Upper lobe of right lung (tissue), 1 donor: ENCODE data around the gene MRPL2. TPM values are rescaled to one million over a fixed set of nuclear protein-coding genes. Genes with fewer than 3 reads are reported as not detected.

Source experiments
- ATAC-seq: fragments of 200-7000 bp; cut with Tn5 transposase; one replicate; pipeline ENCODE4 v1.9.1; 2020; ENCODE audit warnings: mild to moderate bottlenecking, moderate library complexity
- DNase-seq: peaks from one replicate; pipeline ENCODE4 v3.0.0-alpha.2; 2020
- H3K27ac ChIP-seq: fragments of 200-600 bp; one replicate; pipeline ENCODE4 v1.8.0; 2022
- H3K27me3 ChIP-seq: fragments of 200-600 bp; one replicate; pipeline ENCODE4 v1.8.0; 2022; ENCODE audit warnings: mild to moderate bottlenecking
- H3K36me3 ChIP-seq: fragments of 200-600 bp; one replicate; pipeline ENCODE4 v1.8.0; 2022
- H3K4me1 ChIP-seq: fragments of 200-600 bp; one replicate; pipeline ENCODE4 v1.8.0; 2022
- H3K4me3 ChIP-seq: fragments of 200-600 bp; one replicate; pipeline ENCODE4 v1.8.0; 2022; ENCODE audit warnings: mild to moderate bottlenecking
- H3K9me3 ChIP-seq: fragments of 200-600 bp; one replicate; pipeline ENCODE4 v1.8.0; 2022
- CTCF ChIP-seq: fragments of 200-600 bp; IDR thresholded peaks from one replicate; pipeline ENCODE4 v1.8.0; 2022; ENCODE audit warnings: antibody characterized with exemption
- intact Hi-C: fragments of 100-400 bp; cut with DNase I; formaldehyde crosslinking; loops from one replicate; pipeline ENCODE4 v1.11.0; 2022
- total RNA-seq: library from RNA; stranded (reverse); fragmentation: NEBNext Ultra II Directional; extraction: Animal tissue kit (Norgen Biotek cat#: 25700); gene quantifications from one replicate; pipeline ENCODE4 v1.2.1, GENCODE V29; 2021
- donor health status: DM: no; HTN: yes; CAD: no; lungs with severe emphysema.

The MRPL2 gene
- total RNA-seq, 1 donor from 2014 or later, result 42.4 TPM

- no peaks in the 10 kb centered on the region for H3K9me3 ChIP-seq
- intact Hi-C loops, result no loop called here
- no peak for ATAC-seq
- no peaks in the 10 kb centered on the region for H3K27me3 ChIP-seq
- H3K27ac ChIP-seq, result no peak overlapping the region
- H3K4me3 ChIP-seq, result no peak overlapping the region
- no peak for TF ChIP-seq CTCF
- H3K4me1 ChIP-seq, result peaks cover 40% of the 10 kb centered on the region
- H3K36me3 ChIP-seq, result peaks cover 43% of the 10 kb centered on the region
- no peak for DNase-seq
These were observed 39.1 kb downstream of the MRPL2 start for GRCh38 chr6:43020052-43020705.

- Histone ChIP-seq H3K9me3 (no peaks in the 10 kb centered on the region), H3K27me3 (no peaks in the 10 kb centered on the region), H3K4me3 (no peak overlapping the region), H3K36me3 (peaks cover 32% of the 10 kb centered on the region), H3K27ac (no peak overlapping the region), H3K4me1 (peaks cover 46% of the 10 kb centered on the region)
- intact Hi-C loops, result no loop called here
- no peak for DNase-seq
- no peak for TF ChIP-seq CTCF
- no peak for ATAC-seq
These were observed 40.1 kb downstream of the MRPL2 start for GRCh38 chr6:43019152-43019551.

- Histone ChIP-seq H3K9me3 (no peaks in the 10 kb centered on the region), H3K27ac (no peak overlapping the region), H3K4me3 (no peak overlapping the region), H3K36me3 (peaks cover 35% of the 10 kb centered on the region), H3K4me1 (peaks cover 43% of the 10 kb centered on the region), H3K27me3 (no peaks in the 10 kb centered on the region)
- intact Hi-C loops, result no loop called here
- TF ChIP-seq CTCF, result no peak
- no peak for ATAC-seq
- no peak for DNase-seq
These were observed 42.3 kb downstream of the MRPL2 start for GRCh38 chr6:43016943-43017334.

GRCh38 chr6:43016176-43016942 is 42.9 kb downstream of the MRPL2 start:
- no peaks in the 10 kb centered on the region for H3K27me3 ChIP-seq
- ATAC-seq (no peak), DNase-seq (no peak)
- no peaks in the 10 kb centered on the region for H3K9me3 ChIP-seq
- intact Hi-C loops, result no loop called here
- peaks cover 43% of the 10 kb centered on the region for H3K4me1 ChIP-seq
- peaks cover 41% of the 10 kb centered on the region for H3K36me3 ChIP-seq
- TF ChIP-seq CTCF, result no peak
- H3K27ac ChIP-seq, result peak overlapping the region; percentile 6
- no peak overlapping the region for H3K4me3 ChIP-seq

GRCh38 chr6:43014434-43014909 is 44.8 kb downstream of the MRPL2 start:
- Histone ChIP-seq H3K4me3 (peak overlapping the region; percentile 56), H3K9me3 (no peaks in the 10 kb centered on the region), H3K27ac (peak overlapping the region; percentile 47), H3K36me3 (peaks cover 55% of the 10 kb centered on the region), H3K27me3 (no peaks in the 10 kb centered on the region), H3K4me1 (peaks cover 35% of the 10 kb centered on the region)
- DNase-seq (no peak), ATAC-seq (no peak)
- intact Hi-C loops, result no loop called here
- TF ChIP-seq CTCF, result no peak
